Measurements from ENCODE around the gene PAN2.
"Not testable (repeated sequence)": the region's sequence is repeated elsewhere in the genome, so short reads cannot be mapped to it uniquely, and the experiment has no call there.

The PAN2 gene

GRCh38 chr12:56366948-56367347, 33.1 kb upstream of the PAN2 start:
- Histone ChIP-seq H3K4me3 (no peak overlapping the region), H4K20me1 (no peaks in the 10 kb centered on the region), H3K9me3 (no peaks in the 10 kb centered on the region), H3K27ac (no peak overlapping the region), H3K9ac (no peak overlapping the region), H3K36me3 (no peaks in the 10 kb centered on the region), H3K27me3 (no peaks in the 10 kb centered on the region), H3K4me1 (peaks cover 20% of the 10 kb centered on the region), H3K4me2 (peak overlapping the region; percentile 41)
- TF ChIP-seq Cebpa-rat (IDR thresholded peaks at IDR 0.05), result no peak

- H4K20me1 ChIP-seq, result no peaks in the 10 kb centered on the region
- no peak for TF ChIP-seq Cebpa-rat (IDR thresholded peaks at IDR 0.05)
- peaks cover 47% of the 10 kb centered on the region for H3K4me1 ChIP-seq
- H3K27me3 ChIP-seq, result no peaks in the 10 kb centered on the region
- peak within 1 kb of the TSS; percentile 10 for H3K4me2 ChIP-seq
- no peak within 1 kb of the TSS for H3K4me3 ChIP-seq
- H3K27ac ChIP-seq, result no peak within 1 kb of the TSS
- no peak within 1 kb of the TSS for H3K9ac ChIP-seq
- H3K36me3 ChIP-seq, result no peaks in the 10 kb centered on the region
- H3K9me3 ChIP-seq, result no peaks in the 10 kb centered on the region
Measured at GRCh38 chr12:56362130-56363059, 28.6 kb upstream of the PAN2 start, which contains the start of gene APOF. TSS of gene APOF (minus strand) at chr12:56362857. CDS start at chr12:56362745, 112 bp downstream.

DNA sequence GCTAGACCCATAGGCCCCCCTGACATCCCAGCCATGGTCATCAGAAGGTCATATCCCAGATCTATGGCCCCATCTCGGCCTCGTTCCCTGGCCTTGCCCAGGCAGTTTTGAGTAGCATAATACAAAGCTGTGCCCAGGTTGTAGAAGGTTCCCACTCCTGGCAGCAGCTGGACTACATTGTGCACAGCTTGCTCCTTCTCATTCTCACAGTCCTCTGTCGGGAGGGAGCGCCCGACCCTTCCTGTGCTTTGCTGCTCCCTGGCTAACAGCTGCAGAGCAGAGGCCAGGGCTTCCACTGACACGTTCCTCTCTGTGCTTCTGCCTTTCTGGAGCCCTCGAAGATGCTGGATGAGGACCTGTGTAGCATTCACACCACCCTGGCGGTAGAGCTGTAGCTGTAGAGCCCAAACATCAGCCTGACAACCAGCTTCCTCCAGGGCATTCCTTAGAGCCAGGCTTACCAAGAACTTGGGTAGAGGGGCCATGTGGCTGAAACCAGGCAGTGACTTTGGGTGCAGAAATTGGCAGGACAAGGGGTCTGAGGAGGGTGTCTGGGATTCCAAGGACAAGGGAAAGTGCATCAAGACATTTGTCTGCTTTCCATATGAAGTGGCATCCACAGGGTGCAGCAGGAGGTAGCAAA, 27.8 kb upstream of the PAN2 start:
- no peak for TF ChIP-seq Cebpa-rat (IDR thresholded peaks at IDR 0.05)
- Histone ChIP-seq H3K4me2 (peak overlapping the region; percentile 80), H3K9me3 (no peaks in the 10 kb centered on the region), H3K4me3 (no peak overlapping the region), H3K4me1 (peaks cover 43% of the 10 kb centered on the region), H3K27me3 (no peaks in the 10 kb centered on the region), H3K9ac (no peak overlapping the region), H3K36me3 (peaks cover under 1% of the 10 kb centered on the region; the same call in 1 of the 2 replicates), H4K20me1 (no peaks in the 10 kb centered on the region), H3K27ac (no peak overlapping the region)

GRCh38 chr12:56359851-56360767, 26.3 kb upstream of the PAN2 start, which contains the start of gene STAT2:
TSS of gene STAT2 (minus strand) at chr12:56360107. CDS start at chr12:56356571, 3,536 bp downstream.
- Histone ChIP-seq H3K27me3 (no peaks in the 10 kb centered on the region), H3K9me3 (no peaks in the 10 kb centered on the region), H3K4me3 (peak within 1 kb of the TSS; percentile 76), H3K9ac (peak within 1 kb of the TSS; percentile 79), H3K36me3 (peaks cover 16% of the 10 kb centered on the region), H3K4me1 (peaks cover 36% of the 10 kb centered on the region), H4K20me1 (no peaks in the 10 kb centered on the region), H3K4me2 (peak within 1 kb of the TSS; percentile 89), H3K27ac (peak within 1 kb of the TSS; percentile 68)
- no peak for TF ChIP-seq Cebpa-rat (IDR thresholded peaks at IDR 0.05)

DNA sequence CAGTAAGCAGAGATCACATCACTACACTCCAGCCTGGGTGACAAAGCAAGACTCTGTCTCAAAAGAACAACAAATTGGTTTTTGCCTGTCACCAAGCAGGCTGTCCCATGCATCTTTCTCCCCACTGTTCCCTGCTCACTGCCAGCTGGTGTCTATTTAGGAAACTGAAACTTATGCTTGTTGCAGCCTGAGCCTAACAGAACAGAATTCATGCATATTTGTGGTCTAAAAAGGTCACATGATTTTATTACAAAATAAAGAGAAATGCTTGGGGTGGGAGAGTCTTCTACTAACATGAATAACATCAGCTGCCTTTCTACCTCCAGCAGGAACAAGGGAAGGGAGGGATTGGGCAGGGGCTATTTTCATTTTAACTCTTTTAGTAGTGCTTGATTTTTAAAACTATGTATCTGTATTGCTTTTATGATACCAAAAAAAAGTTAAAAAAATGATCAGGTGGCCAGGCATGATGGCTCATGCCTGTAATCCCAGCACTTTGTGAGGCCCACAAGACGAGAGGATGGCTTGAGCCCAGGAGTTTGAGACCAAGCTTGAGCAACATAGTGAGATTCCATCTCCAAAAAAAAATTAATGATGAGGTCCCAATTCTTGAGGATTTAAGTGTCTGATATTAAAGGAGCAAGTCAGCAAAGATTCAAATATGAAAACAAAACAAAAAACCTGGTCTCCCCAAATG, 25.2 kb upstream of the PAN2 start:
- peak overlapping the region; percentile 89 for H3K4me2 ChIP-seq
- peaks cover 27% of the 10 kb centered on the region for H3K36me3 ChIP-seq
- peaks cover 36% of the 10 kb centered on the region for H3K4me1 ChIP-seq
- no peaks in the 10 kb centered on the region for H3K9me3 ChIP-seq
- peak overlapping the region; percentile 76 for H3K4me3 ChIP-seq
- H3K27ac ChIP-seq, result peak overlapping the region; percentile 68
- no peaks in the 10 kb centered on the region for H3K27me3 ChIP-seq
- H4K20me1 ChIP-seq, result no peaks in the 10 kb centered on the region
- peak overlapping the region; percentile 79 for H3K9ac ChIP-seq
- no peak for TF ChIP-seq Cebpa-rat (IDR thresholded peaks at IDR 0.05)

- no peak overlapping the region for H3K4me3 ChIP-seq
- TF ChIP-seq Cebpa-rat (IDR thresholded peaks at IDR 0.05), result no peak
- H3K27me3 ChIP-seq, result no peaks in the 10 kb centered on the region
- H4K20me1 ChIP-seq, result no peaks in the 10 kb centered on the region
- no peak overlapping the region for H3K4me2 ChIP-seq
- no peaks in the 10 kb centered on the region for H3K9me3 ChIP-seq
- H3K36me3 ChIP-seq, result peaks cover 96% of the 10 kb centered on the region
- H3K9ac ChIP-seq, result no peak overlapping the region
- no peaks in the 10 kb centered on the region for H3K4me1 ChIP-seq
- H3K27ac ChIP-seq, result no peak overlapping the region
Measured at GRCh38 chr12:56351325-56351724, 17.5 kb upstream of the PAN2 start.

DNA sequence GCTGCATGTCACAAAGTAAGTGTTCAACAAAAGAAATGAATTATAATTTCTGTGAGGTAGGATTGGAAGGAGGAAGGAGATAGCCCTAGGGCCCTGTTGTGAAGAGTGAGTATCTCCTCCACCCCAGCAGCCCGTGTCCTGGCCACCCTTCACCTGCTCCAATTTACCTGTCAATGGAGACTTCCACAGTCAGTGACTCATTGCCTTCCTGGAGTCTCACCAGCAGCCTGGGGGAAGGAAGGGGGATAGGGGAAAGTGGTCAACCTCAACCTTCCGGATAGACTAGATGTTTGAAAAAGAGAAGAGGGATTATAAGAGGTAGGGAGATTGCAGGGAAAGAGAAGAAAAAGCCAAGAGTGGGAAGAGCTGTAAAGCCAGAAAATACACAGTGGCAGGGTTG, 16.9 kb upstream of the PAN2 start:
- Histone ChIP-seq H3K36me3 (peaks cover 96% of the 10 kb centered on the region), H3K9me3 (no peaks in the 10 kb centered on the region), H3K4me2 (no peak overlapping the region), H3K4me3 (no peak overlapping the region), H3K4me1 (no peaks in the 10 kb centered on the region), H3K9ac (no peak overlapping the region), H3K27me3 (no peaks in the 10 kb centered on the region), H4K20me1 (no peaks in the 10 kb centered on the region), H3K27ac (no peak overlapping the region)
- no peak for TF ChIP-seq Cebpa-rat (IDR thresholded peaks at IDR 0.05)

DNA sequence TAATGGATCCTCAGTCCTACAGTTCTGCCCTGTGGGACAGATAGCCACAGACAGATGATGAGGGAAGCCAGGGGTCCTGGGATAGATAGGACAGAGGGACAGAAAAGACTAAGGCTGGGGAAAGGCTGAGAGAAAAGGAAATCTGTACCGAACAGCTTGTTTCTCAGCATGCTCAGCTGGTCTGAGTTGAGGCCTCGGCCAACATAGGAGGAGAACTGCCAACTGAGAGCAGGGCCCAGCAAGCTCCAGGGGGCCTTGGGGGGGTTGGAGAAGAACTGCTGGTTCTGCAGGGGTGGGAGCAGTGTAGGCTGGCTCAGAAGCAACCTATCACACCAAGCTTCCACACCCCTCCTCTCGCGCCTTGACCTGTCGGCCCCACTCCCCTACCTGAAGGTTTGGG, 15.0 kb upstream of the PAN2 start:
- no peaks in the 10 kb centered on the region for H4K20me1 ChIP-seq
- no peak overlapping the region; the same call in 1 of the 2 replicates for H3K9ac ChIP-seq
- H3K4me1 ChIP-seq, result no peaks in the 10 kb centered on the region
- no peak overlapping the region for H3K4me3 ChIP-seq
- H3K27me3 ChIP-seq, result no peaks in the 10 kb centered on the region
- H3K36me3 ChIP-seq, result peaks cover 97% of the 10 kb centered on the region
- no peak for TF ChIP-seq Cebpa-rat (IDR thresholded peaks at IDR 0.05)
- H3K9me3 ChIP-seq, result no peaks in the 10 kb centered on the region
- no peak overlapping the region for H3K4me2 ChIP-seq
- H3K27ac ChIP-seq, result no peak overlapping the region

GRCh38 chr12:56347255-56347654, 13.5 kb upstream of the PAN2 start:
- H3K4me1 ChIP-seq, H3K9me3 ChIP-seq, H3K9ac ChIP-seq, H3K4me3 ChIP-seq, H3K4me2 ChIP-seq, H3K27me3 ChIP-seq, H3K27ac ChIP-seq, H4K20me1 ChIP-seq: not testable (repeated sequence)
- peaks cover 98% of the 10 kb centered on the region for H3K36me3 ChIP-seq
